HG03135 (cell line): ENCODE data around the gene KICS2.

Experiments used
- ATAC-seq: cut with Tn5 transposase; IDR thresholded peaks from one replicate; pipeline ENCODE4 v1.9.1; 2021; ENCODE audit warnings: mild to moderate bottlenecking, moderate library complexity; ENCODE audit not compliant: unreplicated experiment

Gene KICS2

GRCh38 chr12:64222009-64222765, at the start of gene KICS2:
Gene KICS2 (minus strand): TSS chr12:64222296. CDS start chr12:64222237, 59 bp downstream.
- peak; percentile 95 for ATAC-seq

DNA sequence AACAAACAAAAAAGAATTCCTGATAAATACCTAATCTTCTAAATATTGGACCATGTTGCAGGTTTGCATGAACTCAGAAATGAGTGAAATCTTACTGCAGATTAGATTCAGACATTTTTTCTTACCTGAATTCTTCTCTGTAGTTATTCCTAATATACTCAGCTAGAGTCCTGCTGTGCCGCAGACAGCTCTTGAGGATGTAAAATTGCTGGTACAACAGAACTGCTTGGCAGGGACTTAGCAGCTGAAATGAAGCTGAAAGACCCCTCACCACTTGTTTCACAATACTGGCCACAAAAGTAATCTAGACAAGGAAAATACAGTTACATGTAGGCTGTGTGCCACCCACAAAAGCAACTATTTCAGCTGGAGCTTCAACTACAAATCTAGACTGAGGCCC, 48.3 kb upstream of the KICS2 start:
- ATAC-seq: no peak

DNA sequence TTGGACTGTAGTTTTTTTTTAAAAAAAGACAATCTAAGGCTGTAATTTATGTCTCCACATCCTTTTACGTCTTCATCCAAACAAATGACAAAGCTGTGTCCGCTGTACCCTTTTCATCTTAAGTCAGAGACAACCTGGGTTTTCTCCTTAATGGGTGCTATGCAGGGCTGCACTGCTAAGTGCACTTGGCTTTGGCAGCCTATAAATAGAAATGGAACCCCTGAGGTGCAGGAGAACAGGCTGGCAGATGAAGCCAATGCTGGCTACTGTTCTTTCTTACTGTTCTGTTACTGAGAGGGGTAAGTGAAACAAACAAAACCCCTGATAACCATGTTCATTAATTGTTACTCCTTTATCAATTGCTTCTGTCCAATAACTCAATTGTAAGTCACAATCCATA, 47.1 kb upstream of the KICS2 start:
- ATAC-seq: no peak

DNA sequence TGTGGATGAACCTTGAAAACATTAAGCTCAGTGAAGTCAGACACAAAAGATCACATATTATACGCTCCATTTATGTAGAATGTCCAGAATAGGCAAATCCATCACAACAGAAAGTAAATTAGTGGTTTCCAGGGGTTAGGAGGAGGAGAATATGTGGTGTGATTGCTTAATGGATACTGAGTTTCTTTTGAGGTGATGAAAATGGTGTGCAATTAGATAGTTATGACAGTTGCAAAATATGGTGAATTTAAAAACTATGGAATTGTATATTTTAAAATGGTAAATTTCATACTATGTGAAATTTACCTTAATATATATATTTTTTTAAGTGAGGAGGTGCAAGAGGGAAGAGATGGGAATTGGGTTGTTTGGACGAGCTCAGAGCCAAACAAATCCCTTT, 46.3 kb upstream of the KICS2 start:
- ATAC-seq: no peak

DNA sequence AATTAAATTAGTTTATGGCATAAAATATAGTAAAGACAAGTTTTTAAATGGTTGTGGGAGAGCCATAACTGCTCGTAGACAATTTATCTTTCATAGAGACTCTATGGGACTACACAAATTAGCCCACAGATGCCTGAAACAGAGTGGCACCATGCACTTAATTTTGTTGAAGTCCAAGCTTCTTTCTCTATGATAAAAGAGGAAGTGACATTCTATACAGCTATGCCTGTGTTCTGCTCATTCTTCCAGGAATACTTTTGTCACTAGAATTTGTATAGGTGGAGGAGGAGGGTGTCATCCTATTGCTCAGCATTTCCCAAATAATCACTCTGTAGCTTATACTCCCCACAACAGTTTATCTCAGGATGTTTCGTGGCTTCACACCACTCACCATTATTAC, 43.7 kb upstream of the KICS2 start:
- no peak for ATAC-seq

GRCh38 chr12:64261813-64262212, 39.7 kb upstream of the KICS2 start:
- ATAC-seq: no peak

DNA sequence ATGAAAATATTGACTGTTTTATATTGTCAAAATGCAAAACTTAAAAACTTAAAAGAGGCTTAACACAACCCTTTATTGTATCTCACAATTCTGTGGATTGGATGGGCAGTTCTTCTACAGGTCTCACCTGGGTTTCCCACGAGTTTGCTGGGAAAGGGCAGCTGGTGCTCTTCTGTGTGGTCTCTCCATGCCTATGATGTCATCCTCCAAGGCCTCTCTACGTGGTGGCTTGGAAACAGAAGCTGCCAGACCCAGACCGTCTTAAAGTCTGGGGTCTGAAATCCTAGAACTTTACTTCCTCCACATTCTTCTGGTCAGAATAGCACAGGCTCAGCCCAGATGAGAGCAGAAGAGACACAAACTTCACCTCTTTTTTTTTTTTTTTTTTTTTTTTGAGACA, 36.5 kb upstream of the KICS2 start:
- no peak for ATAC-seq

DNA sequence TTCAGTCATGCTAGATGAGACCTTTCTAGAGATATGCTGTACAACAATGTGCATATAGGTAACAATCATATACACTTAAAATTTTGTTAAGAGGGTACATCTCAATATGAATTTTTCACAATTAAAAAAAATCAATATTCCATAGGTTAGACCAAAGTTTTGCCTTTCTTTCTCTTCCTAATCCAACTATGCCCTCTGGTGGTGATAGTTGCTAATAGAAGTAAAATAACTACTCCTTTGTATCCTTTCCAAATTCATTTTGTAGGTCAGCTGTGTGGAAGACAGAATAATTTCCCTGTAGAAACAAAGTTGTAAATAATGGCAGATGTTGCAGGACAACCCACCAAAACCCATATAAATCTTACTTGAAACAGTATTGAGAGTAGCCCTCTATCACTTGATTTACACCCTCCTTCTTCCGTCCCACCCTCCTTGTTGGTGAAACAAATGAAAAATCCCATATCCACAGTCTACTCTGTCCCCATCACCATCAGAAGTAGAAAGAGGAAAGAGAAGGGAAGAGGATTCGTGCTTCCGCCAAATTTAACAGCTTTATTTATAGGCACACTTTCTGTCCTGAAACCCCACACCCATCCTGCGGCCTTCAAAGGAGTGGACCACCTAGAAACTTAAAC, 34.2 kb upstream of the KICS2 start:
- no peak for ATAC-seq

- no peak for ATAC-seq
Observed at GRCh38 chr12:64255249-64255648, 33.2 kb upstream of the KICS2 start.

DNA sequence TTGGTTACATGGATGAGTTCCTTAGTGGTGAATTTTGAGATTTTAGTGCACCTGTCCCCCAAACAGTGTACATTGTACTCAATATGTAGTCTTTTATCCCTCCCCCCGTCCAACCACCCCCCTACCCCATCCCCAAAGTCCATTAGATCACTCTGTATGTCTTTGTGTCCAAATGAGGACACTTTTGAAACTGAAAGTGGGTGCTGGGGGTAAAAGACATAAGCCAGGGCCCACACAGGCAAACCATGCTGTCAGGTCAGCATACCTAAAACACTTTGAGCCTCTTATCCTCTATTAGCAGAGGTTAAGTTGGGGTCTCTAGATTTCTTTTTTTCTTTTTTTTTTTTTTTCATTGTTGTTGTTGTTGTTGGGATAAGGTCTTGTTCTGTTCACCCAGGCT, 31.3 kb upstream of the KICS2 start:
- no peak for ATAC-seq

DNA sequence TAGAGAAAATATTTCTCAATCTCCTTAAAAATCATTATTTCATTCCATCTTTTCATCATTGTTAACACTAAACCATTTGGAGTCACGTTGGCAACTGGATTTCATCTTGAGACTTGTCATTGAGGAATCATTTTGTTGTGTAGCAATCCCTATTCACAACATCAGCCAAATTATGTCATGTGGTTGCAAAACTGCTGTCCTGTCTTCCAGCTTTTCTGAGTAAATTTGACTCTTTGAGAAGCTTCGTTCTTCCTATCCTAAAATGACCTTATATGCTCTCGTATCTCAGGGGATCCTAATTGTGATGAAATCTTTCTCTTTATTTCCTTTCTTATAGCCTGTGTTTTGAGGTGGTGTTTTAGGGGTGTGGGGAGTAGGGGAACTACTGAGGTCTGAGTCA, 30.6 kb upstream of the KICS2 start:
- no peak for ATAC-seq

- ATAC-seq: no peak
Observed at GRCh38 chr12:64243809-64244208, 21.7 kb upstream of the KICS2 start.

GRCh38 chr12:64240781-64241180, 18.7 kb upstream of the KICS2 start:
- ATAC-seq: no peak

- no peak for ATAC-seq
Observed at GRCh38 chr12:64237382-64237781, 15.3 kb upstream of the KICS2 start.

DNA sequence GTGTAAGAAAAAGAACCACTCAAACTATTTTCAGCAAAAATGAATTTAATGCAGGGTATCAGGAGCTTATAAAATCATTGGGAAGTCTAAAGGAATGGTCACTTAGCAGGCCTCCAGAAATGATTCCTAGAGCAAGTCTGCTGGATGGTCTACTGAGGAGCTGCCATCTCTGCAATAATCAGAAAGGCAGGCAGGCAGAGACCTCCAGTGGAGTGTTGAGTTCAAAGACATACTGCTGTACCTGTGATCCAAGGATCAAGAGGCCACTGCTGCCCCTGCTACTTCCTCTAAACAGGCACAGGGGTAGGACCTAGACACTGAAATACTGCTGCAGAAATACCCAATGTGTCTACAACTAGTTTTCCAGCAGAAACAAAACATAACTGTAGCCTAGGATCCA, 14.5 kb upstream of the KICS2 start:
- no peak for ATAC-seq

DNA sequence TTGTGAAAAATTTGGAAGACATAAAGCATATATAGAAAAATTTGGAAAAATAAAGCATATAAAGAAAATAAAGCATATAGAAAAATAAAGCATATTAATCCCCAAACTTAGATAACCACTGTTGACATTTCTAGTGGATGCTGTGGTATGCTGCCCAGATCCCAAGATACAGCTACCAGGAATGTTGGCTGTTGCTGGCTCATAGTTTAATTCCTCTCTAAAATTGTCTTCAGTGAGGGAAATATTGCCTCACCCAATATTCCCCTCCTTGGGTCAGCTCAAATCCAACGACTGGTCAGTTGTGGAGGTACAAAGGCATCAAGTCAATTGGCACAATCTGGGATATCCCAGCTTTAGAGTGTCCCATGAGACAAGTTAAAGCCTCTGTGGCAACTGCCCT, 10.1 kb upstream of the KICS2 start:
- ATAC-seq: no peak

DNA sequence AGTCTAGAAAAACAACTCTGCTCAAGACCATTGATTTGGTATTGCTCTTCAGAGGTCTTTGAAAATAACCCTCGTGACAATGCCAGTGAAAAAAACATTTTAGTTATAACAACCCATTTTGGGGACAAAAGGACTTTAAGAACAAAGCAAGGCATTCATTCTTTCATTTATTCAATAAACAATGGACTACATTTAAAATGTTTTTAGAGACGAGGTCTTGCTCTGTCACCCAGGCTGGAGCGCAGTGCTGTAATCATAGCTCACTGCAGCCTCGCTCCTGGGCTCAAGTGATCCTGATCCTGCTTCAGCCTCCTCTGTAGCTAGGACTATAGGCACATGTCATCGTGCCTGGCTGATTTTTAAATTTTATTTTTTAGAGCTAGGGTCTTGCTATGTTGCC, 7.7 kb upstream of the KICS2 start:
- ATAC-seq: no peak

GRCh38 chr12:64229240-64229639, 7.1 kb upstream of the KICS2 start:
- ATAC-seq: no peak

- ATAC-seq: no peak
Observed at GRCh38 chr12:64225626-64226025, 3.5 kb upstream of the KICS2 start.

GRCh38 chr12:64221651-64222008, 466 bp downstream of the KICS2 start:
- peak; percentile 17 for ATAC-seq

GRCh38 chr12:64220046-64220445, 2.0 kb downstream of the KICS2 start:
- ATAC-seq: no peak

DNA sequence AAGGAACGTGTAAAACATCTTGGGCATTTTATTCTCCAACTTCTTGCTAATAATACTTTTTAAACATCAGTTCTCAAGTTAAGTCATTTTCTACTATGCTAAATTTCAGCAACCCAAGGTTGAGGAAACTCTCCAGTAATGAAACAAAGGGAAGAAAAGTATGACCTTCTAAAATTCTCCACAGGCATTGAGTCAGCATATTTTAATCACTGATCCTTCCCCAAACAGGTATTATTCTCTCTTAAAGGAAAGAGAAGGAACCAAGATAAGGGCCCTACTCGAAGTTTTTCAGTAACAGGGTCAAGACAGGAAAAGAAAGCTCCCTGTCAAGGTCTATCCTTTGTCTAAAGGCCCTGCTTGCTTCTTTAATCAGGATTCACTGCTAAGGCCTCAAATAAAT, 3.0 kb downstream of the KICS2 start:
- ATAC-seq: no peak

DNA sequence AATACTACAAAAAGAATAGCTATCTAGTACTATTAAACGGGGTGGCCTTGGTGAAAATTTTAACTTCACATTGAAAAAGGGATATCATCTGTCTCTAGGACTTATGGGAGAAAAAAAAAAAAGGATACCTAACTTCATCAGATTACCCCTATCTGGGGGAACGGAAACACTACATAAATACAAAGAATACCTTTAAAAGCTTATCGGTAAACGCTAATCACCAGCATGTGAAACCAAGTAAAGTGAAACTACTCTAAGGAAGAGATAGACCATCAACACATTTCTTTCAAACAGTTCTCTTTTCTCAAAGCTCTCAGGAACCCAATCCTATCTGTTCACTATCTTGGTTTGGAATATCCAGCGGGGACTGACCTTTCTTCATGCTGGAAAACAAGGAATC, 3.5 kb downstream of the KICS2 start:
- ATAC-seq: no peak
